ENCODE data around the gene LENG1.

The LENG1 gene

GRCh38 chr19:54179262-54179852, 19.8 kb upstream of the LENG1 start:
- Histone ChIP-seq H3F3A (ENCODE audit: insufficient read depth, low read length) (no peaks in the 10 kb centered on the region), H3K9ac (ENCODE audit: low read length) (no peak overlapping the region), H3K4me1 (ENCODE audit: low read length) (no peaks in the 10 kb centered on the region), H3K9me3 (replicated peaks; ENCODE audit: insufficient read depth, low read length) (no peaks in the 10 kb centered on the region), H3K36me3 (replicated peaks; ENCODE audit: insufficient read depth, low read length) (no peaks in the 10 kb centered on the region), H3K27ac (ENCODE audit: low read length) (no peak overlapping the region), H3K9me2 (replicated peaks; ENCODE audit: insufficient read depth, low read length) (no peaks in the 10 kb centered on the region), H3K27me3 (replicated peaks; ENCODE audit: insufficient read depth, low read length) (no peaks in the 10 kb centered on the region), H3K4me2 (ENCODE audit: low read depth, low read length) (no peak overlapping the region), H2AFZ (ENCODE audit: low read length) (no peak overlapping the region), H3K79me2 (ENCODE audit: low read length) (no peaks in the 10 kb centered on the region), H4K20me1 (ENCODE audit: insufficient read depth, low read length) (no peaks in the 10 kb centered on the region), H3K4me3 (ENCODE audit: low read length) (no peak overlapping the region)
- DNase-seq, result no peak
- TF ChIP-seq EZH2 (optimal IDR thresholded peaks at IDR 0.05; ENCODE audit: low read depth, low read length), result no peak
- TF ChIP-seq CTCF (IDR thresholded peaks at IDR 0.05; ENCODE audit: low read length), result no peak
- TF ChIP-seq EZH2phosphoT487 (IDR thresholded peaks at IDR 0.05; ENCODE audit: low read length), result no peak

- DNase-seq, result no peak
- H3K36me3 ChIP-seq (replicated peaks; ENCODE audit: insufficient read depth, low read length), result no peaks in the 10 kb centered on the region
- TF ChIP-seq CTCF (IDR thresholded peaks at IDR 0.05; ENCODE audit: low read length) (no peak), EZH2 (optimal IDR thresholded peaks at IDR 0.05; ENCODE audit: low read depth, low read length) (no peak), EZH2phosphoT487 (IDR thresholded peaks at IDR 0.05; ENCODE audit: low read length) (no peak)
Observed at GRCh38 chr19:54178581-54179261, 19.2 kb upstream of the LENG1 start.

GRCh38 chr19:54173951-54174834, 14.7 kb upstream of the LENG1 start:
- no peaks in the 10 kb centered on the region for H3F3A ChIP-seq (ENCODE audit: insufficient read depth, low read length)
- no peaks in the 10 kb centered on the region for H4K20me1 ChIP-seq (ENCODE audit: insufficient read depth, low read length)
- H3K9me3 ChIP-seq (replicated peaks; ENCODE audit: insufficient read depth, low read length), result no peaks in the 10 kb centered on the region
- H3K9me2 ChIP-seq (replicated peaks; ENCODE audit: insufficient read depth, low read length), result no peaks in the 10 kb centered on the region
- no peak overlapping the region for H3K4me3 ChIP-seq (ENCODE audit: low read length)
- H3K4me1 ChIP-seq (ENCODE audit: low read length), result no peaks in the 10 kb centered on the region
- H3K4me2 ChIP-seq (ENCODE audit: low read depth, low read length), result no peak overlapping the region
- no peak overlapping the region for H2AFZ ChIP-seq (ENCODE audit: low read length)
- no peak overlapping the region for H3K9ac ChIP-seq (ENCODE audit: low read length)
- H3K36me3 ChIP-seq (replicated peaks; ENCODE audit: insufficient read depth, low read length), result no peaks in the 10 kb centered on the region
- H3K27me3 ChIP-seq (replicated peaks; ENCODE audit: insufficient read depth, low read length), result no peaks in the 10 kb centered on the region
- H3K79me2 ChIP-seq (ENCODE audit: low read length), result no peaks in the 10 kb centered on the region
- no peak for DNase-seq
- H3K27ac ChIP-seq (ENCODE audit: low read length), result no peak overlapping the region
- TF ChIP-seq EZH2phosphoT487 (IDR thresholded peaks at IDR 0.05; ENCODE audit: low read length), result no peak
- no peak for TF ChIP-seq EZH2 (optimal IDR thresholded peaks at IDR 0.05; ENCODE audit: low read depth, low read length)
- no peak for TF ChIP-seq CTCF (IDR thresholded peaks at IDR 0.05; ENCODE audit: low read length)

More at GRCh38 chr19:54178581-54179261, 19.2 kb upstream of the LENG1 start:
- Histone ChIP-seq H3K79me2 (ENCODE audit: low read length) (no peaks in the 10 kb centered on the region), H3K27me3 (replicated peaks; ENCODE audit: insufficient read depth, low read length) (no peaks in the 10 kb centered on the region), H3K9ac (ENCODE audit: low read length) (no peak overlapping the region), H2AFZ (ENCODE audit: low read length) (no peak overlapping the region), H3K27ac (ENCODE audit: low read length) (no peak overlapping the region), H3K4me3 (ENCODE audit: low read length) (no peak overlapping the region), H3K9me3 (replicated peaks; ENCODE audit: insufficient read depth, low read length) (no peaks in the 10 kb centered on the region), H3K4me1 (ENCODE audit: low read length) (no peaks in the 10 kb centered on the region), H4K20me1 (ENCODE audit: insufficient read depth, low read length) (no peaks in the 10 kb centered on the region), H3K4me2 (ENCODE audit: low read depth, low read length) (no peak overlapping the region), H3F3A (ENCODE audit: insufficient read depth, low read length) (no peaks in the 10 kb centered on the region), H3K9me2 (replicated peaks; ENCODE audit: insufficient read depth, low read length) (no peaks in the 10 kb centered on the region)
